ENCODE measurements around the gene BDNF. TPM values are rescaled to one million over a fixed set of nuclear protein-coding genes. Genes with fewer than 3 reads are reported as not detected.

BDNF gene
- total RNA-seq, 1 experiment from 2014 or later = 0.36 TPM

GRCh38 chr11:27723687-27724086 lies 23.4 kb upstream of the BDNF start:
- POLR2A ChIA-PET = no interaction called here
- Histone ChIP-seq H3K4me3 (ENCODE audit: low read depth in 2 of 2, low read length in 2 of 2) (no peak overlapping the region), H3K27me3 (ENCODE audit: control insufficient read depth, insufficient read depth, low read length) (peaks cover 31% of the 10 kb centered on the region), H3K27ac (ENCODE audit: low read length) (no peak overlapping the region), H3K36me3 (ENCODE audit: control insufficient read depth, insufficient read depth, low read length) (no peaks in the 10 kb centered on the region), H3K4me1 (ENCODE audit: control insufficient read depth, insufficient read depth, low read length) (peaks cover 4% of the 10 kb centered on the region; the same call in 1 of the 2 replicates), H3K9me3 (ENCODE audit: control insufficient read depth, insufficient read depth, low read depth, low read length) (no peaks in the 10 kb centered on the region)
- DNase-seq (ENCODE audit: low read depth, low spot score) (no peak), ATAC-seq (no peak)
- CTCF ChIA-PET = no interaction called here
- BruUV-seq (replicated peaks) = no TSS peak
- intact Hi-C loops (cut with micrococcal nuclease; ENCODE audit: unreplicated experiment) (no loop called here), in situ Hi-C loops (cut with HindIII; ENCODE audit: low pct_unique_long_range_greater_than_20kb, low sequenced_read_pairs) (loop anchor here (25.0 kb wide), 1 partner anchor 389 kb away; the partner anchor contains the start of genes KIF18A and METTL15)
- TF ChIP-seq CTCF (IDR thresholded peaks at IDR 0.05) (peak; percentile 35), TCF7L2 (IDR thresholded peaks at IDR 0.05; ENCODE audit: low read depth, low read length) (no peak)

- no TSS peak for BruUV-seq (replicated peaks)
- POLR2A ChIA-PET = no interaction called here
These were observed 22.7 kb upstream of the BDNF start for GRCh38 chr11:27722953-27723344.

More at GRCh38 chr11:27722953-27723344, 22.7 kb upstream of the BDNF start:
- no peak for ATAC-seq
- intact Hi-C loops (cut with micrococcal nuclease; ENCODE audit: unreplicated experiment) = no loop called here
- Histone ChIP-seq H3K27me3 (ENCODE audit: control insufficient read depth, insufficient read depth, low read length) (peaks cover 33% of the 10 kb centered on the region), H3K4me3 (ENCODE audit: low read depth in 2 of 2, low read length in 2 of 2) (peak overlapping the region; percentile 51 to 54; a peak in 3 of 4 replicates), H3K36me3 (ENCODE audit: control insufficient read depth, insufficient read depth, low read length) (no peaks in the 10 kb centered on the region), H3K27ac (ENCODE audit: low read length) (no peak overlapping the region), H3K4me1 (ENCODE audit: control insufficient read depth, insufficient read depth, low read length) (peaks cover 4% of the 10 kb centered on the region), H3K9me3 (ENCODE audit: control insufficient read depth, insufficient read depth, low read depth, low read length) (no peaks in the 10 kb centered on the region)
- DNase-seq (ENCODE audit: low read depth, low spot score) = no peak
- no peak for TF ChIP-seq TCF7L2 (IDR thresholded peaks at IDR 0.05; ENCODE audit: low read depth, low read length)
- no peak for TF ChIP-seq REST (IDR thresholded peaks at IDR 0.05; ENCODE audit: insufficient read depth in 1 of 2, low read depth in 2 of 2, low read length in 1 of 2)
- no peak for TF ChIP-seq SIN3A (IDR thresholded peaks at IDR 0.05; ENCODE audit: borderline replicate concordance, insufficient read depth, low read depth, low read length)
- no peak for TF ChIP-seq POLR2AphosphoS5 (IDR thresholded peaks at IDR 0.05; ENCODE audit: low read depth, low read length)
- TF ChIP-seq CTCF (IDR thresholded peaks at IDR 0.05) = no peak
- in situ Hi-C loops (cut with HindIII; ENCODE audit: low pct_unique_long_range_greater_than_20kb, low sequenced_read_pairs) = loop anchor here (25.0 kb wide), 1 partner anchor 389 kb away; the partner anchor contains the start of genes KIF18A and METTL15
- CTCF ChIA-PET = interaction anchor here (1.1 kb wide), 1 partner anchor 24 kb away, joined by 3 read pairs; no protein-coding TSS in a partner anchor

Data from Panc1 (cell line).